GM12878 (cell line): ENCODE data around the gene SYNDIG1. TPM values are rescaled to one million over a fixed set of nuclear protein-coding genes. Genes with fewer than 3 reads are reported as not detected.

Experiments
- ATAC-seq: fragments of 200-7000 bp; cut with Tn5 transposase; 3 replicates; pipeline ENCODE4 v1.9.1; 2020; ENCODE audit warnings: mild to moderate bottlenecking, moderate library complexity
- BruUV-seq: library from RNA; stranded (reverse); fragments of 400-500 nt; replicated peaks from 2 replicates; lab custom pipeline; 2021; lab: Mats Ljungman, UMichigan
- CTCF ChIA-PET: fragments of 300-600 bp; sonication (Branson Sonifier 250); formaldehyde crosslinking; extraction: SDS; loops from one replicate; lab custom pipeline; 2021; ENCODE audit warnings: inconsistent platforms; lab: Yijun Ruan, JAX
- POLR2A ChIA-PET: fragments of 350-600 bp; formaldehyde crosslinking; extraction: SDS; loops from one replicate; lab custom pipeline; 2021; ENCODE audit warnings: inconsistent platforms; lab: Charles Lee
- RAD21 ChIA-PET: fragments of 300-600 bp; sonication (Branson Sonifier 250); formaldehyde crosslinking; loops from one replicate; lab custom pipeline; 2023; ENCODE audit warnings: antibody characterized with exemption; ENCODE audit not compliant: unreplicated experiment; lab: Charles Lee
- SMC1A ChIA-PET: fragments of 300-600 bp; sonication (Branson Sonifier 250); formaldehyde crosslinking; loops from one replicate; lab custom pipeline; 2023; ENCODE audit not compliant: unreplicated experiment, uncharacterized antibody; lab: Charles Lee
- DNase-seq: peaks from one replicate; pipeline ENCODE4 v3.0.0-alpha.2; 2011; ENCODE audit warnings: low read depth, low spot score
- FAIRE-seq: peaks from 3 replicates; lab custom pipeline; 2011; peaks lifted over from hg19 to GRCh38; lab: Jason Lieb, UNC
- H2AFZ ChIP-seq: 2 replicates; pipeline ENCODE4 v1.6.0; 2011; ENCODE audit warnings: low read depth, low read length, control low read depth; ENCODE audit not compliant: control insufficient read depth
- H3K27ac ChIP-seq: 2 replicates; pipeline ENCODE4 v1.5.1; 2011; ENCODE audit warnings: control low read depth; ENCODE audit not compliant: control insufficient read depth, insufficient read depth
- H3K27me3 ChIP-seq, 2 experiments: replicated peaks in 1 of 2; 2 replicates each; pipeline versions ENCODE4 v1.6.0 to v1.6.1; 2011; ENCODE audit warnings: low read length in 1 of 2; ENCODE audit not compliant: control insufficient read depth in 2 of 2, insufficient read depth in 2 of 2
- H3K36me3 ChIP-seq, 2 experiments: 2 replicates each; pipeline ENCODE4 v1.5.1; 2011; ENCODE audit warnings: low read length in 1 of 2; ENCODE audit not compliant: control insufficient read depth in 2 of 2, insufficient read depth in 2 of 2
- H3K4me1 ChIP-seq: 2 replicates; pipeline ENCODE4 v1.6.1; 2011; ENCODE audit warnings: mild to moderate bottlenecking, low read length, moderate library complexity, mixed read lengths; ENCODE audit not compliant: control insufficient read depth, insufficient read depth
- H3K4me2 ChIP-seq: 2 replicates; pipeline ENCODE4 v1.6.0; 2011; ENCODE audit warnings: control low read depth; ENCODE audit not compliant: control insufficient read depth, insufficient read depth
- H3K4me3 ChIP-seq: fragments of 200-600 bp; sonication (generic); 2 replicates; pipeline ENCODE4 v1.5.1; 2016
- H3K79me2 ChIP-seq: 2 replicates; pipeline ENCODE4 v1.6.0; 2011; ENCODE audit warnings: low read length; ENCODE audit not compliant: control insufficient read depth, insufficient read depth
- H3K9ac ChIP-seq: 2 replicates; pipeline ENCODE4 v1.8.0; 2011; ENCODE audit warnings: low read length, control low read depth, mixed read lengths; ENCODE audit not compliant: control insufficient read depth, insufficient read depth
- H3K9me3 ChIP-seq: replicated peaks from 3 replicates; pipeline ENCODE4 v1.5.1; 2011; ENCODE audit warnings: mild to moderate bottlenecking, low read length; ENCODE audit not compliant: control insufficient read depth, insufficient read depth
- H4K20me1 ChIP-seq: 2 replicates; pipeline ENCODE4 v1.6.0; 2011; ENCODE audit not compliant: control insufficient read depth, insufficient read depth
- ATF2 ChIP-seq: IDR thresholded peaks from 2 replicates; pipeline ENCODE4 v1.6.1; 2012; ENCODE audit warnings: low read length, inconsistent platforms
- BHLHE40 ChIP-seq, 2 experiments: fragments of 450-650 bp in 1 of 2; IDR thresholded peaks; 2 replicates each; pipeline ENCODE4 v1.6.1; 2011 to 2017; ENCODE audit warnings: low read depth in 2 of 2, borderline replicate concordance in 1 of 2, improper control_type of control experiment in 1 of 2, low read length in 1 of 2, mild to moderate bottlenecking in 1 of 2
- BMI1 ChIP-seq: fragments of 450-650 bp; IDR thresholded peaks from 2 replicates; pipeline ENCODE4 v1.6.1; 2016; ENCODE audit warnings: mild to moderate bottlenecking, moderate library complexity, borderline replicate concordance
- CHD2 ChIP-seq: IDR thresholded peaks from 2 replicates; pipeline ENCODE4 v1.6.1; 2011; ENCODE audit warnings: low read depth, low read length, improper control_type of control experiment, borderline replicate concordance
- EZH2 ChIP-seq: IDR thresholded peaks from 2 replicates; pipeline ENCODE4 v1.6.1; 2012; ENCODE audit warnings: low read depth, mild to moderate bottlenecking, control low read depth, inconsistent platforms, low read length, borderline replicate concordance; ENCODE audit not compliant: control insufficient read depth
- FOS ChIP-seq: IDR thresholded peaks from 3 replicates; pipeline ENCODE4 v1.6.1; 2011; ENCODE audit warnings: borderline replicate concordance; ENCODE audit not compliant: insufficient read length; ENCODE audit errors: extremely low read depth
- HDAC6 ChIP-seq: fragments of 200-600 bp; sonication (generic); IDR thresholded peaks from one replicate; pipeline ENCODE4 v1.8.0; 2017; ENCODE audit warnings: antibody characterized with exemption; ENCODE audit not compliant: unreplicated experiment
- LARP7 ChIP-seq: fragments of 450-650 bp; IDR thresholded peaks from 2 replicates; pipeline ENCODE4 v1.6.1; 2017; ENCODE audit warnings: mild to moderate bottlenecking
- MLLT1 ChIP-seq: fragments of 450-650 bp; IDR thresholded peaks from 2 replicates; pipeline ENCODE4 v1.6.1; 2016; ENCODE audit warnings: mild to moderate bottlenecking
- NFIC ChIP-seq: IDR thresholded peaks from 2 replicates; pipeline ENCODE4 v1.6.1; 2012; ENCODE audit warnings: low read depth, mild to moderate bottlenecking, inconsistent platforms, low read length, moderate library complexity
- NKRF ChIP-seq: fragments of 450-650 bp; conservative IDR thresholded peaks from 2 replicates; pipeline ENCODE4 v1.6.1; 2017; ENCODE audit warnings: mild to moderate bottlenecking, moderate library complexity
- NR2C2 ChIP-seq: IDR thresholded peaks from 2 replicates; pipeline ENCODE4 v1.6.1; 2011; ENCODE audit warnings: borderline replicate concordance, low read depth; ENCODE audit not compliant: control insufficient read depth, insufficient read length
- RBBP5 ChIP-seq: fragments of 200-600 bp; sonication (generic); conservative IDR thresholded peaks from 2 replicates; pipeline ENCODE4 v1.6.1; 2016
- RFX5 ChIP-seq: IDR thresholded peaks from 2 replicates; pipeline ENCODE4 v1.6.1; 2011; ENCODE audit warnings: low read depth, low read length, improper control_type of control experiment
- SREBF1 ChIP-seq: IDR thresholded peaks from 2 replicates; pipeline ENCODE4 v1.6.1; 2012; ENCODE audit warnings: mild to moderate bottlenecking, low read length
- SUPT20H ChIP-seq: IDR thresholded peaks from 2 replicates; pipeline ENCODE4 v1.6.1; 2011; ENCODE audit warnings: low read depth, mild to moderate bottlenecking, low read length, moderate library complexity, borderline replicate concordance; ENCODE audit not compliant: control insufficient read depth
- TBL1XR1 ChIP-seq: IDR thresholded peaks from 2 replicates; pipeline ENCODE4 v1.6.1; 2012; ENCODE audit warnings: low read depth, low read length, improper control_type of control experiment
- TCF3 ChIP-seq: IDR thresholded peaks from 2 replicates; pipeline ENCODE4 v1.6.1; 2012; ENCODE audit warnings: low read depth, mild to moderate bottlenecking, low read length, borderline replicate concordance; ENCODE audit not compliant: insufficient read depth
- ZNF217 ChIP-seq: fragments of 450-650 bp; IDR thresholded peaks from 2 replicates; pipeline ENCODE4 v1.6.1; 2017; ENCODE audit warnings: antibody characterized with exemption, mild to moderate bottlenecking
- WGBS: methylation state at CpG from one replicate; pipeline ENCODE4 v1.1.6; 2016; ENCODE audit warnings: low lambda C conversion rate; ENCODE audit not compliant: insufficient replicate concordance, insufficient coverage; ENCODE audit errors: missing lambda C conversion rate; 5-methylcytosine and 5-hydroxymethylcytosine counted together
- in situ Hi-C: fragments of 300-500 bp; cut with MboI; formaldehyde crosslinking; loops from 9 replicates; pipeline ENCODE4 v1.14.3; 2018; ENCODE audit warnings: mixed read lengths
- intact Hi-C: fragments of 100-400 bp; cut with micrococcal nuclease; formaldehyde crosslinking; loops from one replicate; pipeline ENCODE4 v1.14.2; 2022; ENCODE audit not compliant: unreplicated experiment
- polyA plus RNA-seq, 11 experiments: library from polyadenylated mRNA; depleted of rRNA in 4 of 11; unstranded in 6 of 11; stranded (reverse) in 5 of 11; fragments of >200 nt; fragmentation: Nextera tagmentation in 4 of 11; fragmentation: Illumina TruSeq in 1 of 11; extraction: Ambion mirVana in 4 of 11; extraction: Trizol in 1 of 11; gene quantifications; 1 replicate in 1 of 11; 2 replicates in 10 of 11; pipeline versions ENCODE4 v1.2.1 to v1.2.3, GENCODE V29; 2011 to 2016; ENCODE audit warnings: inconsistent platforms in 2 of 11, missing spikeins in 2 of 11, low read depth in 1 of 11
- total RNA-seq, 4 experiments: library from RNA; depleted of rRNA in 3 of 4; stranded (reverse); fragments of >200 nt in 3 of 4; fragmentation: Illumina TruSeq in 1 of 4; extraction: Trizol in 1 of 4; gene quantifications; 2 replicates each; pipeline versions ENCODE4 v1.2.1 to v1.2.3, GENCODE V29; 2013 to 2021

SYNDIG1 gene
- total and polyA plus RNA-seq, 10 of the 15 experiments (the other 5 are each of a cell fraction or from before 2014, with no cell fraction given), result not detected

- TF ChIP-seq ATF2 (no peak), TBL1XR1 (no peak), NR2C2 (no peak), NKRF (no peak), ZNF217 (no peak), LARP7 (no peak), TCF3 (no peak), BMI1 (no peak)
Observed at GRCh38 chr20:24450624-24451376, 18.6 kb upstream of the SYNDIG1 start (continued).

- no peaks in the 10 kb centered on the region for H3K36me3 ChIP-seq
- in situ Hi-C loops (no loop called here), intact Hi-C loops (no loop called here)
- no peak for ATAC-seq
- H3K9me3 ChIP-seq, result no peaks in the 10 kb centered on the region
- FAIRE-seq, result no peak
- CTCF ChIA-PET, result no interaction called here
- H4K20me1 ChIP-seq, result no peaks in the 10 kb centered on the region
- DNase-seq, result no peak
- H3K4me2 ChIP-seq, result no peak overlapping the region
- no peaks in the 10 kb centered on the region for H3K79me2 ChIP-seq
- POLR2A ChIA-PET, result no interaction called here
- no TSS peak for BruUV-seq
- WGBS, result 70% methylated on average over 3 of the region's 3 CpGs
- no peak overlapping the region for H3K9ac ChIP-seq
- no peak overlapping the region for H2AFZ ChIP-seq
- no peak overlapping the region for H3K27ac ChIP-seq
- no peak overlapping the region for H3K4me3 ChIP-seq
- RAD21 ChIA-PET, result no interaction called here
- H3K27me3 ChIP-seq, result no peaks in the 10 kb centered on the region; a peak in 2 of 4 replicates
- no peaks in the 10 kb centered on the region for H3K4me1 ChIP-seq
- SMC1A ChIA-PET, result no interaction called here
- no peak for TF ChIP-seq SREBF1
- TF ChIP-seq SUPT20H, result no peak
- TF ChIP-seq TCF3, result no peak
- TF ChIP-seq MLLT1, result no peak
- TF ChIP-seq EZH2, result no peak
- no peak for TF ChIP-seq RBBP5
- no peak for TF ChIP-seq BHLHE40 (IDR thresholded peaks at IDR 0.05; ENCODE audit: borderline replicate concordance in 1 of 2, low read depth in 2 of 2, low read length in 1 of 2)
- no peak for TF ChIP-seq HDAC6
- no peak for TF ChIP-seq FOS
- no peak for TF ChIP-seq RFX5
- no peak for TF ChIP-seq NFIC
- no peak for TF ChIP-seq CHD2
Observed at GRCh38 chr20:24451428-24451827, 18.0 kb upstream of the SYNDIG1 start.
